Smooth muscle cell (in vitro differentiated cells): Measurements from ENCODE around the gene CYRIA. TPM values are rescaled to one million over a fixed set of nuclear protein-coding genes. Genes with fewer than 3 reads are reported as not detected.

Source experiments
- DNase-seq: peaks from one replicate; lab custom pipeline; 2025; ENCODE audit not compliant: unreplicated experiment; lab: John Stamatoyannopoulos, UW
- H2AFZ ChIP-seq: fragments of 200-600 bp; sonication (generic); 2 replicates; pipeline ENCODE4 v1.6.0; 2016; ENCODE audit warnings: antibody characterized with exemption, low read depth, mild to moderate bottlenecking
- H3F3A ChIP-seq: fragments of 200-600 bp; sonication (generic); 2 replicates; pipeline ENCODE4 v1.6.0; 2017; ENCODE audit warnings: antibody characterized with exemption, low read depth
- H3K27ac ChIP-seq: fragments of 200-600 bp; sonication (generic); 2 replicates; pipeline ENCODE4 v1.5.1; 2016; ENCODE audit warnings: low read depth, mild to moderate bottlenecking
- H3K27me3 ChIP-seq: fragments of 200-600 bp; sonication (generic); 2 replicates; pipeline ENCODE4 v1.6.1; 2016; ENCODE audit warnings: low read depth, mild to moderate bottlenecking
- H3K36me3 ChIP-seq: fragments of 200-600 bp; sonication (generic); 2 replicates; pipeline ENCODE4 v1.5.1; 2016; ENCODE audit warnings: low read depth
- H3K4me1 ChIP-seq: fragments of 200-600 bp; sonication (generic); 2 replicates; pipeline ENCODE4 v1.5.1; 2016; ENCODE audit warnings: low read depth
- H3K4me2 ChIP-seq: fragments of 200-600 bp; sonication (generic); 2 replicates; pipeline ENCODE4 v1.6.0; 2016; ENCODE audit warnings: mild to moderate bottlenecking
- H3K4me3 ChIP-seq: fragments of 200-600 bp; sonication (generic); 2 replicates; pipeline ENCODE4 v1.5.1; 2016; ENCODE audit warnings: mild to moderate bottlenecking
- H3K79me2 ChIP-seq: fragments of 200-600 bp; sonication (generic); 2 replicates; pipeline ENCODE4 v1.6.0; 2016; ENCODE audit warnings: low read depth, mild to moderate bottlenecking
- H3K9ac ChIP-seq: fragments of 200-600 bp; sonication (generic); 2 replicates; pipeline ENCODE4 v1.6.0; 2016; ENCODE audit warnings: low read depth
- H3K9me3 ChIP-seq: fragments of 200-600 bp; sonication (generic); replicated peaks from 2 replicates; pipeline ENCODE4 v1.5.1; 2016; ENCODE audit warnings: low read depth
- H4K20me1 ChIP-seq: fragments of 200-600 bp; sonication (generic); 2 replicates; pipeline ENCODE4 v1.6.0; 2016; ENCODE audit warnings: low read depth
- CTCF ChIP-seq: fragments of 200-600 bp; sonication (generic); IDR thresholded peaks from 2 replicates; pipeline ENCODE4 v1.5.1; 2017; ENCODE audit warnings: borderline replicate concordance, mild to moderate bottlenecking, antibody characterized with exemption; ENCODE audit not compliant: insufficient read depth, poor library complexity, severe bottlenecking
- WGBS: methylation state at CpG from one replicate; pipeline ENCODE4 v1.1.7; 2016; ENCODE audit warnings: low lambda C conversion rate; 5-methylcytosine and 5-hydroxymethylcytosine counted together
- polyA plus RNA-seq: library from polyadenylated mRNA; unstranded; fragments of >200 nt; fragmentation: Nextera tagmentation; extraction: Ambion mirVana; gene quantifications from 2 replicates; pipeline ENCODE4 v1.2.1, GENCODE V29; 2016
- total RNA-seq: library from RNA; depleted of rRNA; stranded (reverse); fragments of >200 nt; gene quantifications from 2 replicates; pipeline ENCODE4 v1.2.3, GENCODE V29; 2014

CYRIA gene
- total and polyA plus RNA-seq, 2 experiments from 2014 or later, result 1.7 to 5.8 TPM

- no peaks in the 10 kb centered on the region for H3K36me3 ChIP-seq
- no peak overlapping the region for H3K4me2 ChIP-seq
- no peaks in the 10 kb centered on the region for H3F3A ChIP-seq
- H3K79me2 ChIP-seq, result no peaks in the 10 kb centered on the region
- no peaks in the 10 kb centered on the region for H4K20me1 ChIP-seq
- H3K4me1 ChIP-seq, result no peaks in the 10 kb centered on the region
- DNase-seq, result no peak
- H3K9me3 ChIP-seq, result no peaks in the 10 kb centered on the region
- H3K4me3 ChIP-seq, result no peak overlapping the region
- H3K9ac ChIP-seq, result no peak overlapping the region
- 80% methylated on average over 7 of the region's 7 CpGs for WGBS
- H3K27me3 ChIP-seq, result peaks cover 32% of the 10 kb centered on the region
- TF ChIP-seq CTCF, result no peak
- no peak overlapping the region for H2AFZ ChIP-seq
- no peak overlapping the region for H3K27ac ChIP-seq
Observed at GRCh38 chr2:16691261-16691660, 25.6 kb upstream of the CYRIA start.

GRCh38 chr2:16687955-16688354, 22.3 kb upstream of the CYRIA start:
- Histone ChIP-seq H3K9ac (no peak overlapping the region), H3F3A (no peaks in the 10 kb centered on the region), H3K79me2 (no peaks in the 10 kb centered on the region), H3K4me2 (no peak overlapping the region), H3K9me3 (no peaks in the 10 kb centered on the region), H3K27ac (no peak overlapping the region), H3K4me3 (no peak overlapping the region), H3K36me3 (no peaks in the 10 kb centered on the region), H2AFZ (no peak overlapping the region), H4K20me1 (no peaks in the 10 kb centered on the region), H3K27me3 (peaks cover 10% of the 10 kb centered on the region), H3K4me1 (no peaks in the 10 kb centered on the region)
- 98% methylated on average over 4 of the region's 4 CpGs for WGBS
- DNase-seq, result no peak
- TF ChIP-seq CTCF, result no peak

GRCh38 chr2:16687222-16687621, 21.6 kb upstream of the CYRIA start:
- Histone ChIP-seq H2AFZ (no peak overlapping the region), H3K36me3 (no peaks in the 10 kb centered on the region), H3K27ac (no peak overlapping the region), H4K20me1 (no peaks in the 10 kb centered on the region), H3K79me2 (no peaks in the 10 kb centered on the region), H3K4me2 (no peak overlapping the region), H3F3A (no peaks in the 10 kb centered on the region), H3K4me1 (no peaks in the 10 kb centered on the region), H3K9me3 (no peaks in the 10 kb centered on the region), H3K27me3 (peaks cover 7% of the 10 kb centered on the region), H3K9ac (no peak overlapping the region), H3K4me3 (no peak overlapping the region)
- WGBS, result 100% methylated on average over 1 of the region's 1 CpG
- TF ChIP-seq CTCF, result no peak
- no peak for DNase-seq

GRCh38 chr2:16686641-16687040, 21.0 kb upstream of the CYRIA start:
- H3K36me3 ChIP-seq, result no peaks in the 10 kb centered on the region
- H3K27me3 ChIP-seq, result peaks cover 7% of the 10 kb centered on the region
- H3K4me2 ChIP-seq, result no peak overlapping the region
- no peak overlapping the region for H3K27ac ChIP-seq
- WGBS, result 43% methylated on average over 2 of the region's 2 CpGs
- H3K9me3 ChIP-seq, result no peaks in the 10 kb centered on the region
- no peak overlapping the region for H3K9ac ChIP-seq
- H3F3A ChIP-seq, result no peaks in the 10 kb centered on the region
- no peak overlapping the region for H2AFZ ChIP-seq
- no peaks in the 10 kb centered on the region for H3K79me2 ChIP-seq
- no peak overlapping the region for H3K4me3 ChIP-seq
- H4K20me1 ChIP-seq, result no peaks in the 10 kb centered on the region
- DNase-seq, result no peak
- no peaks in the 10 kb centered on the region for H3K4me1 ChIP-seq
- TF ChIP-seq CTCF, result no peak
